Motor neuron (in vitro differentiated cells): Measurements from ENCODE around the gene ITGB7. TPM values are rescaled to one million over a fixed set of nuclear protein-coding genes. Genes with fewer than 3 reads are reported as not detected.

Experiments
- ATAC-seq, 8 experiments: fragments of 200-7000 bp; cut with Tn5 transposase; replicated peaks in 6 of 8; 2 replicates each; pipeline ENCODE4 v1.8.0; 2021; ENCODE audit warnings: mild to moderate bottlenecking in 8 of 8, moderate library complexity in 8 of 8
- H3K27ac ChIP-seq, 2 donors: fragments of 250-450 bp; sonication (Bioruptor Pico); 2 replicates each; pipeline ENCODE4 v1.9.0; 2021; ENCODE audit warnings: antibody characterized with exemption in 2 of 2, mild to moderate bottlenecking in 2 of 2, moderate library complexity in 1 of 2
- H3K4me1 ChIP-seq, 2 donors: fragments of 250-450 bp; sonication (Bioruptor Pico); replicated peaks in 1 of 2; 2 replicates each; pipeline ENCODE4 v1.6.1; 2021; ENCODE audit warnings: antibody characterized with exemption in 2 of 2, mild to moderate bottlenecking in 2 of 2, moderate library complexity in 1 of 2
- H3K4me3 ChIP-seq, 5 donors: fragments of 250-450 bp; sonication (Bioruptor Pico); 2 replicates each; pipeline ENCODE4 v1.9.0; 2021; ENCODE audit warnings: antibody characterized with exemption in 5 of 5, mild to moderate bottlenecking in 5 of 5, moderate library complexity in 4 of 5
- WGBS, 10 experiments: fragments of 450-650 bp; shearing (Covaris generic); methylation state at CpG; one replicate each; pipeline ENCODE4 v1.0.0; 2022; 5-methylcytosine and 5-hydroxymethylcytosine counted together
- in situ Hi-C, 9 experiments: fragments of 400-800 bp; cut with MboI; loops; one replicate each; pipeline ENCODE4 v1.15.0; 2021; ENCODE audit warnings: low sequenced_read_pairs in 9 of 9, low pct_unique_long_range_greater_than_20kb in 2 of 9; ENCODE audit not compliant: unreplicated experiment in 9 of 9
- total RNA-seq, 8 experiments: library from RNA; unstranded; fragments of 300-600 nt; gene quantifications; 2 replicates each; pipeline versions ENCODE4 v1.2.3 to v1.2.4, GENCODE V29; 2022

ITGB7 gene, protein sequence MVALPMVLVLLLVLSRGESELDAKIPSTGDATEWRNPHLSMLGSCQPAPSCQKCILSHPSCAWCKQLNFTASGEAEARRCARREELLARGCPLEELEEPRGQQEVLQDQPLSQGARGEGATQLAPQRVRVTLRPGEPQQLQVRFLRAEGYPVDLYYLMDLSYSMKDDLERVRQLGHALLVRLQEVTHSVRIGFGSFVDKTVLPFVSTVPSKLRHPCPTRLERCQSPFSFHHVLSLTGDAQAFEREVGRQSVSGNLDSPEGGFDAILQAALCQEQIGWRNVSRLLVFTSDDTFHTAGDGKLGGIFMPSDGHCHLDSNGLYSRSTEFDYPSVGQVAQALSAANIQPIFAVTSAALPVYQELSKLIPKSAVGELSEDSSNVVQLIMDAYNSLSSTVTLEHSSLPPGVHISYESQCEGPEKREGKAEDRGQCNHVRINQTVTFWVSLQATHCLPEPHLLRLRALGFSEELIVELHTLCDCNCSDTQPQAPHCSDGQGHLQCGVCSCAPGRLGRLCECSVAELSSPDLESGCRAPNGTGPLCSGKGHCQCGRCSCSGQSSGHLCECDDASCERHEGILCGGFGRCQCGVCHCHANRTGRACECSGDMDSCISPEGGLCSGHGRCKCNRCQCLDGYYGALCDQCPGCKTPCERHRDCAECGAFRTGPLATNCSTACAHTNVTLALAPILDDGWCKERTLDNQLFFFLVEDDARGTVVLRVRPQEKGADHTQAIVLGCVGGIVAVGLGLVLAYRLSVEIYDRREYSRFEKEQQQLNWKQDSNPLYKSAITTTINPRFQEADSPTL
- total RNA-seq: 1 to 10 TPM in 3 of 8 experiments, under 1 TPM in 5; 0.05 to 1.6 (median 0.80) TPM

DNA sequence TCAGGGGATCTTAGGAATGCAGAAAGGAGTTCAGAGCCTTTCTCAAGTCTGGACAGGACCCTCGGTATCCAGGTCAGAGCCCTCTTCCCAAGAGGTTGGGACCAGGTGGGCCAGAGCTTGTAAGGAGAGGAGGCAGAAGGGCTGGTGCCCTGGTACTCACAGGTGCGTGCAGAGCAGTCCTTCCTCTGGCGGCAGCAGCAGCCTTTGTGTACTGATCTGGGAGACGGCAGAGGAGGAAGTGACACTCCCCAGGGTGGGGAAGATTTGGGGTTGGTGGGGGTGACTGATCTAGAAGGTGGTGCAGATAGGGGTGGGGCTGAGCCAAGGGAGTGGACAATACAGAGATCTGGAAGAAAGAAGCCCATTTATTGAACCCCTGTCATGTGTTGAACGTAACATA lies at the start of gene ITGB7:
ITGB7 (minus strand) TSS at position 210 of the 400 bp plus-strand sequence. CDS start 6,808 bp downstream, outside the sequence.
- WGBS, 10 experiments: 33 to 100% (median 70%) methylated on average over 1 to 2 of the region's 5 CpGs; no CpG with 5 or more reads in 4 of the 10 experiments
- no peak for ATAC-seq

DNA sequence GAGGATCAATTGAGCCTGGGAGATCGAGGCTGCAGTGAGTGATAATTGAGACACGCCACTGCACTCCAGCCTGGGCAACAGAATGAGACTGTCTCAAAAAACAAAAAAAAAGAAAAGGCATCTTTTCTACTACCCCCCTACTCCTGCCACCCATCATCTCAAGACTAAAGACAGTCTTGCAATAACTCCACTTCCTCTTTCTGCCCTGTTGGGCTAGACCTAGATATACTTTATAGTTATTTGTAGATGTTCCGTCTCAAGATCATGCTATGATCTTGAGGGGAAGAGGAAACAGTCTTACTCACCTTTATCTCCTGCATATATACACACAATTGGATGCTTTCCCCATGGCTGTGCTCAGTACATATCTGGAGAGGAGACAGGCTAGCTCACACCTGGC lies 48.9 kb upstream of the ITGB7 start:
- Histone ChIP-seq H3K4me3 (no peak overlapping the region), H3K4me1 (peaks cover 11 to 13% of the 10 kb centered on the region in 2 donors), H3K27ac (no peak overlapping the region)
- in situ Hi-C loops: no loop called here
- ATAC-seq: no peak
- 40 to 100% (median 92%) methylated on average over 1 to 3 of the region's 3 CpGs; no CpG with 5 or more reads in 3 of the 10 experiments for WGBS, 10 experiments

More for the DNA sequence above, at the start of gene ITGB7:
- Histone ChIP-seq H3K4me3 (no peak within 1 kb of the TSS), H3K4me1 (no peaks in the 10 kb centered on the region), H3K27ac (no peak within 1 kb of the TSS)
- in situ Hi-C loops: no loop called here

DNA sequence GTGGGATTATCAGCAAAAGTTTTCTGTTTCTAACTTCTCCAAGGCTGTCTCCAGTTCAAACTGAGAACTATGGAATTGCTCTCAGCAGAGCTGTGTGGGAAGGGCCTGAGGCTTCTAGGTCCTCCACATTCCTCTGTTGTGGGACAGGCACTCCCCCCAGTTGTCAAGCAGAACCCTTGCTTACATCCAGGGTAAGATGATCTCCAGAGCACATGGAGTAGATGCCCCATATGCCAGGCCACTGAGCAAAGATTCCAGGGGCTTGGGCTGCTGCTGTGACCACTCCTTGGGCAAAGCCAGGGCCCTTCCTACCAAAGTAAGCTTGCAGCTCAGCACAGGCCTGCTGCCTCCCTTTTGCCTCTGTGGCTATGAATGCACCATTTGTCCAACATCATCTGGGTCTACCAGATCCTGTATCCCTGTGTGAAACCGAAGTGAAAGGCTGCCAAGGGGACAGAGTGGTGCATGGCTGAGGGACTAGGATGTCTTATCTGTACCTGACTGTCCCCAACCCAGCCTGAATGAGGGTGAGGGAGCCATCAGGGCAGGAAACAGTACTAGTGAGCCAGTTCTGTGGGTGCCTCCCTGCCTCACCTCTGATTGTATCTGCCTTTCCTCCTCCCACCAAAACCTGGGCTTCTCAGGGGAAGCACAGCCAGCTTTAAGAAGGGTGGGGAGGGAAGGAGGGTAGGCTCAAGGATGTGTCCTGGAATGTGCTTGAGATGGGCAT lies 47.9 kb upstream of the ITGB7 start:
- 71 to 100% (median 100%) methylated on average over 1 of the region's 1 CpG; no CpG with 5 or more reads in 7 of the 10 experiments for WGBS, 10 experiments
- no peak overlapping the region for H3K27ac ChIP-seq

DNA sequence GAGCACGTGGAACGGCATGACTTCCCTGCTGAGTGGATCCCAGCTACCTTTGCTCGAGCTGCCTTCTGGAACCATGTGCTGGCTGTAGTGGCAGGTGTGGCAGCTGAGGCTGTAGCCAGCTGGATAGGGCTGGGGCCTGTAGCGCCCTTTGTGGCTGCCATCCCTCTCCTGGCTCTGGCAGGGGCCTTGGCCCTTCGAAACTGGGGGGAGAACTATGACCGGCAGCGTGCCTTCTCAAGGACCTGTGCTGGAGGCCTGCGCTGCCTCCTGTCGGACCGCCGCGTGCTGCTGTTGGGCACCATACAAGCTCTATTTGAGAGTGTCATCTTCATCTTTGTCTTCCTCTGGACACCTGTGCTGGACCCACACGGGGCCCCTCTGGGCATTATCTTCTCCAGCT lies 46.2 kb upstream of the ITGB7 start:
- Histone ChIP-seq H3K27ac (no peak overlapping the region), H3K4me3 (peak overlapping the region in 1 of 5 donors; percentile 70), H3K4me1 (peaks cover 15 to 16% of the 10 kb centered on the region in 2 donors)
- no peak for ATAC-seq
- WGBS, 10 experiments: 82 to 100% (median 90%) methylated on average over 2 to 4 of the region's 13 CpGs; no CpG with 5 or more reads in 6 of the 10 experiments
- in situ Hi-C loops: no loop called here

More for the DNA sequence above, 47.9 kb upstream of the ITGB7 start:
- no peak overlapping the region for H3K4me3 ChIP-seq
- no peak for ATAC-seq
- H3K4me1 ChIP-seq: peaks cover 15 to 16% of the 10 kb centered on the region in 2 donors
- in situ Hi-C loops: no loop called here

DNA sequence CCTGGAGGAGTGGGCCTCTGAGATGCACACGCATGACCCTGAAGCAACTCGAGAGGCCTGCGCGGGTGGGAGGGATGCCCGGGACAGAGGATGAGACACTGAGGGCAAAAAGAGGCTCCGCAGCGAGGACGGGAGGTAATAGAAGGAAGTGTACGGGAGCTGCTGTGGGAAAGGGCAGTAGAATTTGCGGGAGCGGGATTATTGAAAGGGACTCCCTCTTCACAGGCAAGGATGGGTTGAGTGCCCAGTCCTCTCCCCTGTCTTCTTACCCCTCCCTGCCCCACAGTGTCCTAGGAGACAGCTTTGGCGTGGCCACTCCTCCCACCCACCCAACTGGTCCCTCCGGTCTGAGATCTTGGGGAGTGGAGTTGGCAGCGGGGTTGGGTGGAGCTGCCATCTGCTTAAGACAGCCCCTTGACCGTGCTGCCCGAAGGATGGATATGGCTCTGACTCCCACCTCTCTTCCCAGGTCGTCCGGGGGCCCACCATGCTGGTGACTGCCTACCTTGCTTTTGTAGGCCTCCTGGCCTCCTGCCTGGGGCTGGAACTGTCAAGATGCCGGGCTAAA lies 45.4 kb upstream of the ITGB7 start:
- peak overlapping the region; percentile 62 to 93 for H3K27ac ChIP-seq
- WGBS, 10 experiments: 0 to 80% (median 29%) methylated on average over 1 to 5 of the region's 19 CpGs; no CpG with 5 or more reads in 5 of the 10 experiments
- H3K4me1 ChIP-seq: peaks cover 15 to 16% of the 10 kb centered on the region in 2 donors
- ATAC-seq: peak in 4 of 8 experiments; percentile 1 to 67 (median 27)
- H3K4me3 ChIP-seq: peak overlapping the region; percentile 57 to 99 (median 70)
- in situ Hi-C loops: no loop called here

DNA sequence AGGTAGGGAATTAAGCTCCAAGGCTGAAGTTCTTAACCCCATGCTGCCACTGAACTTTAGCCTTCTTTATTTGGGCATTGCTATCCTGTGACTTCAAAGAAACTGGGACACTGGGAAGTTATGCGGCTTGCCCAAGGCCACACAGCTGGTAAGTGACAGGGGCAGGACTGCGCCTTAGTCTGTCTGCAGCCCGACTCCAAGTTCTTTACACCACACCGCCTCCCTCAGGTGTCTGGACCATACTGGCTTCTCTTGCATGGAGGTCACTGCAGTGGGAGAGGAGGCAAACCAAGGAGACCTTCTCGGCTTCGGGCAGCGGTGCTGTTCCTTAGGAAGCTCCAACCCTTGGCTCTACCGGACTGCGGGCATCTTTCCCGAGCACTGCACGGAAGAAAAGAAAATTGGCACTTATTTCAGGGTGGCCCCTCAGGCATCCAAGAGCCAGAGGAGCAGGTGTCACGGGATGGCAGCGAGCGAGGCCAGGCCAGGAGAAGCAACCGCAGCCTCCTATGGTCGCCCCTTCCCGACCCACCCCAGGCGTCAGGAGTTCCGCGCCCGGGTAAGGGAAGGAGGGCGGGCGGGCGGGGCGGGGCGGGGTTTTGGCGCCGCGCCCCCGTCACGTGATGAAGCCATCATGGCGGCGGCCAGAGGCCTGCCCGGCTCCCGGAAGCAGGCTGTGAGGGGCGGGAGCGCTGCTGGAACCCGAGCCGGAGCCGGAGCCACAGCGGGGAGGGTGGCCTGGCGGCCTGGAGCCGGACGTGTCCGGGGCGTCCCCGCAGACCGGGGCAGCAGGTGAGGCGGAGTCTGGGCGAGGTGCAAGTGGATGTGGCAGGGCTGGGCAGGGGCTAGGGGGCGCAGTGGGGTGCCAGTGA lies 44.7 kb upstream of the ITGB7 start:
- ATAC-seq: peak; percentile 78 to 92 (median 88)
- WGBS, 10 experiments: 0 to 30% (median 0%) methylated on average over 2 to 7 of the region's 51 CpGs; no CpG with 5 or more reads in 5 of the 10 experiments
- peak overlapping the region; percentile 57 to 99 (median 70) for H3K4me3 ChIP-seq
- H3K4me1 ChIP-seq: peaks cover 15 to 16% of the 10 kb centered on the region in 2 donors
- in situ Hi-C loops: no loop called here
- peak overlapping the region; percentile 62 to 93 for H3K27ac ChIP-seq

DNA sequence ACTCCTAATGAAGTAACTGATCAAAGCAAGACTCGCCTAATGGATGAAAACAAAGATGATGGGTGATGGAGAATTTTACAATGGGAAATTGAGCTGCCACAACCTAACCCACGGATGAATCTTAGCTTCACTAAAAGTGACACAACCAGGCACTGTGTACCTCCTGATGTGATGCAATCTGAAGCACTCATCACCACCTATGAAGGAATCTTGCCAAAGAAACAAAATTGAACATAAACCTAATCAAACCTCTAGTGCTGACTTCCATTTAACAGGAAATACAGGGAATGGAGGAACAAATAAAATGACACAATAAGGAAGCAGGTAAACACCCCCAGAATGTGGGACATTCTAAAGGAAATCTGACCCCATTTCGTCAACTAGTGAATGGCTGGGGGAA lies 38.2 kb upstream of the ITGB7 start:
- no peak overlapping the region for H3K27ac ChIP-seq
- WGBS, 10 experiments: 38 to 100% (median 81%) methylated on average over 1 to 3 of the region's 3 CpGs
- no peak for ATAC-seq
- peaks cover 0 to 12% of the 10 kb centered on the region in 2 donors for H3K4me1 ChIP-seq
- in situ Hi-C loops: no loop called here
- H3K4me3 ChIP-seq: no peak overlapping the region

DNA sequence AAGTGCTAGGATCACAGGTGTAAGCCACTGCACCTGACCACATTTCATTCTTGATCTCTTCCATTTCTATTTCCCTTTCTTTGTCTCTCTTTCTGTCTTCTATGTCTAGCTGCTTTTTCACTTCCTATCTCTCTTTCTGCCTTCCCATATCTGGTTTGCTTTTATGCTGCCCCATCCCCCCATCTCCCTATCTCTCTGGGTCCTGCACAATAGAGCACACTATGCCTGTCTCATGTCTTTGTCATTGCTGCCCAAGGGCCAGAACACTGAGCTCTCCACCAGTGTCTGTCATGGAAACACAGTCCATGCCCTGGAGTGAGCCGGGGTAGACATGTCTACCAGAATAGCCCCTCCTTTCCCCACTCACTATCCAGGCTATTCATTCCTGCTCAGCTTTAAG lies 37.3 kb upstream of the ITGB7 start:
- peak in 5 of 8 experiments; percentile 63 to 99 (median 82) for ATAC-seq
- Histone ChIP-seq H3K4me1 (peaks cover 0 to 12% of the 10 kb centered on the region in 2 donors), H3K4me3 (no peak overlapping the region), H3K27ac (no peak overlapping the region)
- in situ Hi-C loops: no loop called here
- WGBS, 10 experiments: 0 to 50% (median 23%) methylated on average over 1 of the region's 1 CpG; no CpG with 5 or more reads in 4 of the 10 experiments

DNA sequence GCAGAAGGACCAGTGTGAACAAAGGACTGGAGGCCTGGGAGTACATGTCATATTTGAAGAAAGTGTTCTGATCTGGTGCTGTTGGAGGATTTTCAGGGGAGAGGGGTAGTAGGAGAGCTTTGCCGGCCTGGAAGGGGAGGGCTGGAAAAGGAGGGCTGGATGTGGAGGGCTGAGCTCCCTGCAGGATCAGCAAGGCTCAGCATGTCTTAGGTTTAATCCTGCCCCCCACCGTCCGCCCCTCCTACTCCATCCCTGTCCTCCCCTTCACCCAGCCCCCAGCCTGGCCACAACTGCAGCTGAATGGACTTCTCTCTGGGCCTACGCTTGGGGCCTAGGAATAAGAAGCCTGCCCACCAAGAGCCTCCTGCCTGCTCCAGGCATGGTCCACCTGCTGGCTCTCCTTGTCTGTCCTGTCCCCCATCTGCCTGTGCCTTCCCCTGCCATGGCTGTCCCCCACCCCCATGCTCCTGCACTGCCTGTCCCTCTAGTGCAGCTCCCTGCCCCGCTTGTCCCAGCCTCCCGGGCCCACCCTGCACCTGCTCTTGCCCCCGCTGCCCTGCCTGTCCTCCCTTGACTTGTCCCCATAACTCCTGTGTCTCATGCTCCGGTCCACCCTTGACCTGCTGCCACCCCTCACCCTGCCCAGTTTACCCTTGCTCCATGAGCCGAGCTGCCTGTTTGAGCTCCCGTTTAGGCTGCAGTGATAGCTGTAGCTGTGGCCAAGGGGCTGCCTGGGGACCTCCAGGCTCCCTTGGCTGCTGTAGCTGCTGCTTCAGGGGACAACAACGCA lies 34.8 kb upstream of the ITGB7 start:
- in situ Hi-C loops: no loop called here
- ATAC-seq: peak in 5 of 8 experiments; percentile 21 to 73 (median 63)
- 48 to 100% (median 80%) methylated on average over 1 to 3 of the region's 11 CpGs; no CpG with 5 or more reads in 6 of the 10 experiments for WGBS, 10 experiments
- H3K27ac ChIP-seq: no peak overlapping the region
- no peak overlapping the region for H3K4me3 ChIP-seq
- H3K4me1 ChIP-seq: peaks cover 0 to 12% of the 10 kb centered on the region in 2 donors

DNA sequence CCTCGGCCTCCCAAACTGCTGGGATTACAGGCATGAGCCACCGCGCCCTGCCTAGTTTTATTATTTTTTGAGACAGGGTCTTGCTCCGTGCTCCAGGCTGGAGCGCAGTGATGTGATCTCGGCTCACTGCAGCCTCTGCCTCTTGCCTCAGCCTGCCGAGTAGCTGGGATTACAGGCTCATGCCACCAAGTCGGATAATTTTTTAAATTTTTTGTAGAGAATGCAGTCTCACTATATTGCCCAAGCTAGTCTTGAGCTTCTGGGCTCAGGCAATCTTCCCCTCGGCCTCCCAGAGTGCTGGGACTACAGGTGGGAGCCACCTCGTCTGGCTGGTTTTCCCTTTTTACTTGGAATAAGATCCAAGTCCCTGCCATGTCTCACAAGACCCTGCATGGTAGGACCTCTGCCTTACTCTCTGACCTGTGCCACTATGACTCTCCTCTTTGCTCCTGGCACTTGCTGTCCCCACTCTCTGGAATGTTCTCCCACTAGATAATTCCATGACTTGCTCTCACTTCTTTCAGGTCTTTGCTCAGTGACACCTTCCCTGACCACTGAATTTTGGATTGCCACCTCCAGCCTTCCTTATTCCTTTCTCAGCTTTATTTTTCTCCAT lies 32.7 kb upstream of the ITGB7 start:
- in situ Hi-C loops: no loop called here
- 19 to 100% (median 92%) methylated on average over 1 to 7 of the region's 10 CpGs; no CpG with 5 or more reads in 2 of the 10 experiments for WGBS, 10 experiments
- H3K4me3 ChIP-seq: no peak overlapping the region
- no peak for ATAC-seq
- H3K27ac ChIP-seq: no peak overlapping the region
- peaks cover 0 to 15% of the 10 kb centered on the region in 2 donors for H3K4me1 ChIP-seq
